Measurements from ENCODE around the gene BTBD1.
A peak's percentile ranks its signal among the peaks of the same experiment; 100 is the strongest.

Gene BTBD1

GRCh38 chr15:83066734-83067637, at the start of gene BTBD1:
Gene BTBD1 (minus strand): TSS chr15:83067252. CDS start chr15:83067151, 101 bp downstream.
- peak; percentile 6 for TF ChIP-seq CTCF (IDR thresholded peaks at IDR 0.05; ENCODE audit: low read length, missing control alignments)
- peak; percentile 97 for DNase-seq (ENCODE audit: low read depth)
- peak within 1 kb of the TSS; percentile 91 for H3K4me3 ChIP-seq (replicated peaks; ENCODE audit: low read depth, low read length)

- DNase-seq (ENCODE audit: low read depth), result no peak
- no peak overlapping the region for H3K4me3 ChIP-seq (replicated peaks; ENCODE audit: low read depth, low read length)
- no peak for TF ChIP-seq CTCF (IDR thresholded peaks at IDR 0.05; ENCODE audit: low read length, missing control alignments)
Observed at GRCh38 chr15:83115831-83116565, 48.9 kb upstream of the BTBD1 start.

- no peak overlapping the region for H3K4me3 ChIP-seq (replicated peaks; ENCODE audit: low read depth, low read length)
- no peak for DNase-seq (ENCODE audit: low read depth)
- TF ChIP-seq CTCF (IDR thresholded peaks at IDR 0.05; ENCODE audit: low read length, missing control alignments), result no peak
Observed at GRCh38 chr15:83115410-83115809, 48.4 kb upstream of the BTBD1 start.

GRCh38 chr15:83114856-83115255, 47.8 kb upstream of the BTBD1 start:
- no peak for TF ChIP-seq CTCF (IDR thresholded peaks at IDR 0.05; ENCODE audit: low read length, missing control alignments)
- DNase-seq (ENCODE audit: low read depth), result no peak
- no peak overlapping the region for H3K4me3 ChIP-seq (replicated peaks; ENCODE audit: low read depth, low read length)

GRCh38 chr15:83113881-83114674, 47.0 kb upstream of the BTBD1 start:
- TF ChIP-seq CTCF (IDR thresholded peaks at IDR 0.05; ENCODE audit: low read length, missing control alignments), result no peak
- H3K4me3 ChIP-seq (replicated peaks; ENCODE audit: low read depth, low read length), result no peak overlapping the region
- no peak for DNase-seq (ENCODE audit: low read depth)

GRCh38 chr15:83112956-83113299, 45.9 kb upstream of the BTBD1 start:
- no peak for TF ChIP-seq CTCF (IDR thresholded peaks at IDR 0.05; ENCODE audit: low read length, missing control alignments)
- H3K4me3 ChIP-seq (replicated peaks; ENCODE audit: low read depth, low read length), result no peak overlapping the region
- no peak for DNase-seq (ENCODE audit: low read depth)
